ENCODE data around the gene FGFBP3. TPM values are rescaled to one million over a fixed set of nuclear protein-coding genes. Genes with fewer than 3 reads are reported as not detected.

FGFBP3 gene
- polyA plus RNA-seq, 1 experiment: 0.22 TPM

GRCh38 chr10:91856637-91857036 is 52.6 kb downstream of the FGFBP3 start:
- peaks cover 9% of the 10 kb centered on the region for H3K36me3 ChIP-seq (ENCODE audit: control insufficient read depth, insufficient read depth, low read length)
- no peak for DNase-seq (ENCODE audit: low read depth)
- CTCF ChIA-PET: no interaction called here

More at GRCh38 chr10:91856637-91857036, 52.6 kb downstream of the FGFBP3 start:
- no peaks in the 10 kb centered on the region for H3K27me3 ChIP-seq (ENCODE audit: control insufficient read depth, insufficient read depth, low read length)
- POLR2A ChIA-PET: no interaction called here
- TF ChIP-seq CTCF (IDR thresholded peaks at IDR 0.05; ENCODE audit: insufficient read depth, low read depth, low read length): peak; percentile 34
- no peak overlapping the region for H3K4me3 ChIP-seq (ENCODE audit: low read depth, low read length)

Small RNA genes lying within 50 kb of the gene (small RNA-seq; reads per million reads assigned to genes)
- gene AL359198.2 (ENCODE audit: insufficient read length, low read depth, low replicate concordance): not detected

Other genes starting within 250 kb of the FGFBP3 start
- gene TNKS2, start 111.1 kb downstream of the FGFBP3 start, polyA plus RNA-seq (2011; rRNA removed): 16.6 and 29.3 TPM in 2 replicates
- 13.9 and 25.7 TPM in 2 replicates for gene BTAF1, start 14.3 kb upstream of the FGFBP3 start, polyA plus RNA-seq (2011; rRNA removed)